ENCODE measurements around the gene KCTD7.
"Not testable (repeated sequence)": the region's sequence is repeated elsewhere in the genome, so short reads cannot be mapped to it uniquely, and the experiment has no call there.

The KCTD7 gene

GRCh38 chr7:66617295-66617694, 11.4 kb upstream of the KCTD7 start:
- DNase-seq (ENCODE audit: low read depth) = no peak

DNA sequence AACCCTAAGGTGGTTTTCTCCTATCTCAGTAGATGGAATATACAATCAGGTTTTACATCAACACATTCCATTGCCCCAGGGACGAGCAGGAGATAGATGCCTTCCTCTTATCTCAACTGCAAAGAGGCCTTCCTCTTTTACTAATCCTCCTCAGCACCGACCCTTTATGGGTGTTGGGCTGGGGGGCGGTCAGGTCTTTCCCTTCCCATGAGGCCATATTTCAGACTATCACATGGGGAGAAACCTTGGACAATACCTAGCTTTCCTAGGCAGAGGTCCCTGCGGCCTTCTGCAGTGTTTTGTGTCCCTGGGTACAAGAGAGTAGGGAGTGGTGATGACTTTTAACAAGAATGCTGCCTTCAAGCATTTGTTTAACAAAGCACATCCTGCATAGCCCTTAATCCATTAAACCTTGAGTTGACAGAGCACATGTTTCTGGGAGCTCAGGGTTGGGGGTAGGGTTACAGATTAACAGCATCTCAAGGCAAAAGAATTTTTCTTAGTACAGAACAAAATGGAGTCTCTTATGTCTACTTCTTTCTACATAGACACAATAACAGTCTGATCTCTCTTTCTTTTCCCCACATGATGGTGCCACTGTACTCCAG, 9.2 kb upstream of the KCTD7 start:
- DNase-seq (ENCODE audit: low read depth) = not testable (repeated sequence)

DNA sequence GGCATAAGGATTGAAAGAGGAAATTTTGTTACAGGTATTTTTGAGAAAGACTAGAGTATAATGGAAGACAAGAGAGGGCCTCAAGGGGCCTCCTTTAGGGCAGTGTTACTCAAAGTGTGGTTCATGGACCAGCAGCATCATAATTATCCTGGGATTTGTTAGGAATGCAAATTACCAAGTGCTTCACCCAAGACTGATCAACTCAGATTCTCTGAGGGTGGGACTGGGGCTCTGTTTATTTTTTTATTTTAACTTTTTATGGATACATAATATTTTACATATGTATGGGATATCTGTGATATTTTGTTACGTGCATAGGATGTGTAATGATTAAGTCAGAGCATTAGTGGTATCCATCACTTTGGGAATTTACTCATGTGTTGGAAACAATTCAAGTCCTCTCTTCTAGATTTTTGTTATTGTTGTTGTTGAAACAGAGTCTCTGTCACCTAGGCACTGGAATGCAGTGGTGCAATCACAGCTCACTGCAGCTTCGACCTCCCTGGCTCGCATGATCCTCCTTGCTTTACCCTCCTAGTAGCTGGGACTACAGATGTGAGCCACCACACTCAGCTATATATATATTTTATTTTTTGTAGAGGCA, 2.2 kb upstream of the KCTD7 start:
- no peak for DNase-seq (ENCODE audit: low read depth)

DNA sequence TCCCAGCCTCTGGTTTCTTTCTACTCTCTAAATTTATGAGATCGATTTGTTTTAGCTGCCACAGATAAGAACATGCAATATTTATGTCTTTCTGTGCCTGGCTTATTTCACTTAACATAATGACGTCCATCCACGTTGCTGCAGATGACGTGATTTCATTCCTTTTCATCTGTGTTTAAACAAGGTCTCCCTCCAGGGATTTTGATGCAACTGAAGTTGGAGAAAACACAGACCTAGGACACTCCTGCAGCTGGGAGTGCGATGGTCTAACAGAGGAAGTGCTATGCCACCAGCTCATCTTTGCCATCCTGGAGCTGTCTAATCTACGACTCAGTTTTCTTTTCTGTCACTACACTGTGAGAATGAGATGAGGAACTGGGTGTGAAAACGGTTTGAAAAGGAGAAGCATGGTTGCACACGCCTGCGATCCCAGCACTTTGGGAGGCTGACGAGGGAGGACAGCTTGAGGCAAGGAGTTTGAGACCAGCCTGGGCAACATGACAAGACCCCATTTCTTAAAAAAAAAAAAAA, 1.5 kb upstream of the KCTD7 start:
- DNase-seq (ENCODE audit: low read depth) = no peak

- DNase-seq (ENCODE audit: low read depth) = no peak
Observed at GRCh38 chr7:66627881-66628360, 760 bp upstream of the KCTD7 start.

DNA sequence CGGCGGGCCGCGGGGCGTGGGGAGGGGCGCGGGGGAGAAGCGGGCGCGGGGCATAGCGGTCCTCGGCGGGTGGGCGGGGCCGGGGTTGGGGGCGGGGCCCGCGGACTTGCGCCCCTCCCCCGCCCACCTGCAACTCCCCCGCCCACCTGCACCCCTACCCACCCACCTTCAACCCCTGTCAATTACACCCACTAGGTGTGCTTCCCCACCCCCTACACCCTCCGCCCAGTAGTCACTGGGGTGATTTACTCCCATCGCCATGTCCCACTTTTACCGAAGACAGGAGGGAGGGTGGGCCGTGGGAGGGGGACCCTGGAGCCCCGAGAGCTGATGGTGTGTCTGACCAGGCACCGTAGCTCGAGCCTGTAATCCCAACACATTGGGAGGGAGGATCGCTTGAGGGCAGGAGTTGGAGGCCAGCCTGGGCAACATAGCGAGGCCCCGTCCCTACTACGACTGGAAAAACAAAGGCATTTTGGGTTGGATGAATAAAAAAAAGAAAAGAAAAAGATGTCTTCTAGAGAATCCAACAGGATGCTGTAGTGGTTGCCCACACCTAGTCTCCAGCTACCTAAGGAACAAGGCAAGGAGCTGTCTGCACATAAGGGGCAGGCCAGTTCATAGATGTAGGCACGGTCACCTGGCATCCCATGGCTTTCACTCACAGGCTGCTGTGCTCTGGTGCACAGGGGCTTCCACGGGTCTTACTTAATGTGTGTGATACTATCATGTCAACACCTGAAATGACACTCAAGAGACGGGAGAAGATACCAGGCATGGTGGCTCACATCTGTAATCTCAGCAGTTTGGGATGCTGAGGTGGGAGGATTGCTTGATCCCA, 761 bp downstream of the KCTD7 start:
- DNase-seq (ENCODE audit: low read depth) = no peak

GRCh38 chr7:66630531-66630930, 1.9 kb downstream of the KCTD7 start:
- no peak for DNase-seq (ENCODE audit: low read depth)

GRCh38 chr7:66631471-66631870, 2.8 kb downstream of the KCTD7 start:
- no peak for DNase-seq (ENCODE audit: low read depth)

GRCh38 chr7:66634816-66635215, 6.1 kb downstream of the KCTD7 start:
- DNase-seq (ENCODE audit: low read depth) = no peak

GRCh38 chr7:66635322-66635981, 6.8 kb downstream of the KCTD7 start:
- DNase-seq (ENCODE audit: low read depth) = not testable (repeated sequence)

GRCh38 chr7:66635982-66636546, 7.4 kb downstream of the KCTD7 start:
- peak; percentile 42 for DNase-seq (ENCODE audit: low read depth)

DNA sequence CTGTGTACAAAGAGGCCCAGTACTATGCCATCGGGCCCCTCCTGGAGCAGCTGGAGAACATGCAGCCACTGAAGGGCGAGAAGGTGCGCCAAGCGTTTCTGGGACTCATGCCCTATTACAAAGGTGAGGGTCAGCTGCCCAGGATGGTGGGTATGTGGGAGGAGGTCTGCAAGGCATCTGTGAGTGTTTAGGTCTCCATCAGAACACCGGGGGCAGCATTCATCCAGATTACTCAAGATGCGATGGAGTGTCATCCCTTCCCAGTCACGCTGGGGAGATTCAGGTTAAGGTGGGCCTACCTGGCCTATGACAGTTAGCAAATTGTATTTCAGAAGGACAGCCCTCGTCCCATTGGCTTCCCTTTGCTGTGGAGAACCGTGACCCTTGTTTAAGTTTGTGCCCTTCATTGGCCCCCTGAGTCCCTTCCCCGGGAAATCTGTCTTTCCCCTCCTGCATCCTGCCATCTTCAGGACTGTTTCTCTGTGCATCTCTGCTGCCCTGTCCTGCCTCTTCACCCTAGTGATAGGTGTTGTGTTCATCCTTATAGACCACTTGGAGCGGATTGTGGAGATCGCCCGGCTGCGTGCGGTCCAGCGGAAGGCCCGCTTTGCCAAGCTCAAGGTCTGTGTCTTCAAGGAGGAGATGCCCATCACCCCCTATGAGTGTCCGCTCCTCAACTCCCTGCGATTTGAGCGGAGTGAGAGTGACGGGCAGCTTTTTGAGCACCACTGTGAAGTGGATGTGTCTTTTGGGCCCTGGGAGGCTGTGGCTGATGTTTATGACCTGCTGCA, 9.8 kb downstream of the KCTD7 start:
- DNase-seq (ENCODE audit: low read depth) = no peak

- no peak for DNase-seq (ENCODE audit: low read depth)
Observed at GRCh38 chr7:66639773-66640172, 11.1 kb downstream of the KCTD7 start.

DNA sequence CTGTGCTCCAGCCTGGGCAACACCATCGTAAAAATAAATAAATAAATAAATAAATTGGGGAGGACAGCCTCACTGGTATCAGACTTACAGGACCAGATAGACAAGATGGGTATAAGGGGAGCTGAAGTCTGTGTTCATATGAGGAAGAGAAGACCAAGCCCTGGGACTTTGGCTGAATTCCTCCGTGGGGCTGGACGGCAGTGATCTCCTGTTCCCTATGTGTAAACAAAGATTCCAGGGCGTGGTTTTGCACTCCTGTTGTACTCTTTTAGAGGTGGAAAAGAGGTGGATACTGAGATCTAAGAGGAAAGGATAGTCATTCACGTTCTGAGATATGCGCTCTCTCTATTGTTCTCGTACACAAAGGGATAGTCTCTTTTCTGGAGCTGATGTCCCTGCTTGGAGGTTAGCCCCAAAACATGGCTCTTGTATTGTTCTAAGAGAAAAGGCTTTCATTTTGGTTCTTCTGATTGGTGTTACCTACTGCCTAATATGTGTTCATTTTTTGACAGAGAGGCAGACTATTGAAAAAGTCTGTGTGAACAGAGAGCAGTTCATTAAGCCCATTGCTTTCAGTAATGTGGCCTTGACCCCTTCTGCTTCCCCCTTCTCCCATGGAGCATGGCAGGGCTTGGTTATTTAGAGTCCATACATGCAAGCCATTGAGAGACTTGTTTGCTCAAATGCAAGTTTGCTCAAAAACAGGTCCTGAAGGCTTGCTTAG, 12.3 kb downstream of the KCTD7 start:
- DNase-seq (ENCODE audit: low read depth) = no peak

DNA sequence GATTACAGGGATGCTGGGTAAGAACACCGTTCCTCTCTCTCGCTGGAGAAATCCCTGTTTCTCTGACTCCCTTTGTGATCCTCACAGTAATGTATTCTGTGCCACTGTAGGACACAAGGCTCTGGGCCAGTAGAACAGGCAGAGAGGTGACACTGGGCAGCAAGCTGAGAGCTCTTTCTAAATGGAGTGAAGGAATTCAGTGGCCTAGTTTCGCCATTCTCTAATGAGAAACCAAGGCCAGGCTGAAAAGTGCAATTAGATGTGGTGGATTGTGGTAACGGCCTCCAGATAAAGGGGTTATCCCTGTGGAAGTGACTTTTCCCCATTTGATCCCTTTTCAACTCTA, 12.8 kb downstream of the KCTD7 start:
- no peak for DNase-seq (ENCODE audit: low read depth)

DNA sequence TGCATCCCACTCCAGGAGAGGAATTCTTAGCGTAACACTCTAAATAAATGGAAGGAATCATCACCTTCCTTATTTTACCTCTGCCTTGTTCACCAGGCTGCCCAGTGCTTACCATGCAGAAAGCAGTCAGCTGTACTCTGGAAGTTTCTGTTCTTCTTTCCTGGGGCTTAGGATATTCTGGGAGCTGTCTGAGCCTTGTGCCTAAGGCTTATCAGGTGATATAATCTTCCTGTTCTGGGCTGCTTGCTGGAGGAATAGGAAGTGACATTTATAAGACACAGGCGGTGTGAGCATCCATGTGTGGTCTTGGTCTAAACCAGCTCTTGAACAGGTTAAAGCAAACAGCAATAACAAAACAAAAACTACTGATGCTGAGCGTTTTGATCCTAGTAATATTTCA, 13.5 kb downstream of the KCTD7 start:
- no peak for DNase-seq (ENCODE audit: low read depth)

DNA sequence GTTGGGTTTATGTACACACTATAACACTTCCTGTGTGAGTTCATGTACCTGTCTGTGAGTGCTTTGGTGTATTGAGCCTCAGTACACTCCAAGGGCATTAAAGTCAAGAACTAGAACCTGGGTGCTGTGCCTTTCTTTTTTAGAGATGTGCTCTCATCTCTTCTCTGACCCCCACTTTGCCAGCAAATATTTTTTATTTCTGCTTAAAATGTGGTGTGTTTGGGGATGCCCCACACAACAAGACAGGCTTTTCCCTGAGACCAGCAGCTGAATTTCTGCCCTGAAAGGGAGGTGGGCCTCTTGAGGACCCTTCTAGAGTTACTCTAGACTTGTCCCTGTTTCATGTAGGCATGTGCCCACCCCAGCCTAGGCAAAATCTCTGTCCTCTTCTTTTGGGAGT, 14.3 kb downstream of the KCTD7 start:
- DNase-seq (ENCODE audit: low read depth) = no peak

DNA sequence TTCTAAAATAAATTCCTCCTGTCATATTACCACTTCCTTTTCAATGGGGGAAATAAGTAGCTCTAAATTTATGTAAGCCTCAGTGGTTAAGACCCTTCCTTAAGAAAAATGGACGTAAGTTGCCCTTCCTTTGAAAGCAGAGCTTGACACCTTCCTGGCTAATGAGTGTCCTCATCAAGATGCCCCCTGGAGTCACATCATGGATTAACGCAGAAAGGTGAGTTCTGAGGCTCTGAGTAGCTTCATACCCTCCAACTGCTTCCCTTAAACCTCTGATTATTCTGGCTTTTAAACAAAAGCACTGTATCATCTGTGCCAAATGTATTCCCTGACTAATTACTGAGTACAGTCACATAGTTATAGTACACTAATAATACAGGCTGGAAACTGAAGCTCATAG, 14.7 kb downstream of the KCTD7 start:
- no peak for DNase-seq (ENCODE audit: low read depth)

- not testable (repeated sequence) for DNase-seq (ENCODE audit: low read depth)
Observed at GRCh38 chr7:66651026-66651425, 22.3 kb downstream of the KCTD7 start.

- DNase-seq (ENCODE audit: low read depth) = not testable (repeated sequence)
Observed at GRCh38 chr7:66653719-66654274, 25.1 kb downstream of the KCTD7 start.
